ENCODE measurements around the gene BRI3BP.
"Not testable (repeated sequence)": the region's sequence is repeated elsewhere in the genome, so short reads cannot be mapped to it uniquely, and the experiment has no call there.

Gene BRI3BP

DNA sequence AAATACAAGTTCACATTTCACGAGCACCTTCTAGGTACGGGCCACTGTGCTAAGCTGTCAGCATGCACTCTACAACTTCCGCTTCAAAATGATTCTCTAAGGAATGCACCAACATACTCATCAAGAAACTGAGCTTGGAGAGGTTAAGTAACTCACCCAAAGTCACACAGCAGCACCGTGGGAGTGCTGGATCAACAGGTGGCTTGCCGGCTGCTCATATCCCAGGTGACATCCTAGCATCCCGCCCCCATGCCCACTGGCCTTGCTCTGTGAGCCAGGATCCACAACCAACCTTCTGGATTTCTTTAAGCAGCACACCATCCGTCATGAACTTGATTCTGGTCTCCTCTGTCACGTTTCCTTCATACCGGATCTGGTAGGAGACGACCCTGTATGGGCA is 21.2 kb upstream of the BRI3BP start:
- no peak for DNase-seq (ENCODE audit: low spot score)

DNA sequence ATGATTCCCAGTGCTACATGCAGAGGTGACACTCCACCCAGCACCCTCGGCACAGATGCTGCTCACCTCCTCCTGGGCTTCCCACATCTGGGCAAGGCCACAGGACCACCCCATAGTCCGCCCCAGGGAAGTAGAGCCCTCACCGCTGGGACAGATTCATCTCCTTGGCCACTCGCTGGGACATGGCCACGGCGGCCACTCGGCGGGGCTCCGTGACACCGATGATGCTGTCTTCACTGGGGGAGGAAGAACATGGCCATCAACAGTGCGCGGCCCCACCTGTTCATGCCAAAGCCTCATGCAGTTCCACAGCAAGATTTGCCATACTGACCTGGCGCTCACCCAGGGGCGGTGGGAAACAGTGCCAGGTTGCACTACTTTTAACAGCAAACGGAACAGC is 18.2 kb upstream of the BRI3BP start:
- no peak for DNase-seq (ENCODE audit: low spot score)

DNA sequence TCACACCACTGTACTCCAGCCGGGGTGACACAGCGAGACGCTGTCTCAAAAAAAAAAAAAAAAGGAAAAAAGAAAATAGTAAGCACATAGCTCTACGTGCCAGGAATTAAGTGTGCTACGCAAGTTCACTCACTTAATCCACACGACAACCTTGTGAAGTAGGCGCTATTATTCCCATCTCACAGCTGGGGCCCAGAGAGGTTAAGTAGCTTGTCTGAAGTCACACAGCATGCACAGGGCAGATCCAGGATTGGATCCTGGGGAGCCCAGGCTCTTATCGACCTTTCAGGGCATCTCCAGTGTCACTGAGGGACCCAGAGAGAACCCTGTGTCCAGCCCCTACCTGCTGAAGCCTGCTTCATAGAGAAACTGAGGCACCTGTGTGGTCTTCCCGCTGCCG is 16.4 kb upstream of the BRI3BP start:
- DNase-seq (ENCODE audit: low spot score): no peak

DNA sequence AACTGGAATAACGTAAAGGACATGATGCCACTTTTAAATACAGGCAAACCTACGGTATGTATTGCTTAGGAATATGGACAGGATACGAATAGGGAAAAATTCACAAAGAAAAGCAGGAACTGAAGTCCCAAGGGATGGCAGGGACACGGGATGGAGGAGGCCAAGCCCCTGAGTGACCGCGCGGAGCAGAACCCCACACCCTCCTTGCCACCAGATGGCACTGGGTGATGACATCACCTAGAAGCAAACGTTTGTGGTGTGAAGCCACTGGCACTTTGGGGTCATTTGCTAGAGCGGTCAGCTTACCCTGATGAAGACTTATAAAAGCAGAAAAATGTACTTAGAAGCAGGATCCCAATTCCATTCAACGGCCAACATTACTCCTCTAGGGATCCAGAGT is 13.9 kb upstream of the BRI3BP start:
- no peak for DNase-seq (ENCODE audit: low spot score)

DNA sequence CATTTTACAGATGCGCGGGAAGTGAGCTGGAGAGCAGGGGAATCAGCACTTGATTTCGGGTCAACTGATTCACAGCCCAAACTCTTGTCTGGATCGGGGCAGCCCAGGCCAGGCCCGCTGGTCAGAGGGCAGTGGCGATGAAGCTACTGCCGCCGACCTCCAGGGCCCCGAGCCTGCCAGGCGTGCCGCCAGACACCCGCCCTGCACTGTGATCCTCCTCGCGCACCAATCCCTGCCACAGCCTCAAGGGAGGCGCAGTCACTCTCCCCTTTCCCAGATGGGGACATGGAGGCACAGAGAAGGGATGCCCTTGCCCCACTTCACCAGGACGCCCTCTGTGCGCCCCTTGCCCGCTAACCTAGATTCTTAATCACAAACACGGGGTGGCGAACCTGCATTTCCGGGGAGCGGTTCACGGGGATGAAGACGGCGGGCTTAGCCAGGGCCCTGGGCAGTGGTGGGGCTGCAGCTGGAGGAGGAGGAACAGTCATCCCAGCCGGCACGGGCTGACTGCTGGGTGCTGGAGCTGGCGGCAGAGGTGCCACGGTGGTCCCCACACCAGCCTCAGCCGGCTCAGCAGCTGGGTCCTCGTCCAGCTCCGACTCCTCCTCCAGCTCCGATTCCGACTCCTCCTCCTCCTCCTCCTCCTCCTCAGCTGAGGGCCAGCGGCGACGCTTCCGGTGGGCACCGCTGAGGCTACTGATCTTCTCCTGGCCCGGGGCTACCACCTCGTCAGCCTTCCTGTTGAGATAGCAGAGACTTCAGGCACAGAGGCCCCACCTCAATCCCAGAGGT is 13.2 kb upstream of the BRI3BP start:
- DNase-seq (ENCODE audit: low spot score): no peak

DNA sequence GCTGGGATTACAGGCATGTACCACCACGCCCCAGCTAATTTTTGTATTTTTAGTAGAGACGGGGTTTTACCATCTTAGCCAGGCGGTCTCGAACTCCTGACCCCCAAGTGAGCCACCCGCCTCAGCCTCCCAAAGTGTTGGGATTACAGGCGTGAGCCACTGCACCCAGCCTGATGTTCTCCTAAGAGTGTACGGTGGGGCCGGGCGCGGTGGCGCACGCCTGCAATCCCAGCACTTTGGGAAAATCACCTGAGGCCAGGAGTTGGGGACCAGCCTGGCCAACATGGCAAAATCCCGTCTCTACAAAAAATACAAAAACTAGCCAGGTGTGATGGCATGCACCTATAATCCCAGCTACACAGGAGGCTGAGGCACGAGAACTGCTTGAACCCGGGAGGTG is 6.6 kb upstream of the BRI3BP start:
- DNase-seq (ENCODE audit: low spot score): not testable (repeated sequence)

DNA sequence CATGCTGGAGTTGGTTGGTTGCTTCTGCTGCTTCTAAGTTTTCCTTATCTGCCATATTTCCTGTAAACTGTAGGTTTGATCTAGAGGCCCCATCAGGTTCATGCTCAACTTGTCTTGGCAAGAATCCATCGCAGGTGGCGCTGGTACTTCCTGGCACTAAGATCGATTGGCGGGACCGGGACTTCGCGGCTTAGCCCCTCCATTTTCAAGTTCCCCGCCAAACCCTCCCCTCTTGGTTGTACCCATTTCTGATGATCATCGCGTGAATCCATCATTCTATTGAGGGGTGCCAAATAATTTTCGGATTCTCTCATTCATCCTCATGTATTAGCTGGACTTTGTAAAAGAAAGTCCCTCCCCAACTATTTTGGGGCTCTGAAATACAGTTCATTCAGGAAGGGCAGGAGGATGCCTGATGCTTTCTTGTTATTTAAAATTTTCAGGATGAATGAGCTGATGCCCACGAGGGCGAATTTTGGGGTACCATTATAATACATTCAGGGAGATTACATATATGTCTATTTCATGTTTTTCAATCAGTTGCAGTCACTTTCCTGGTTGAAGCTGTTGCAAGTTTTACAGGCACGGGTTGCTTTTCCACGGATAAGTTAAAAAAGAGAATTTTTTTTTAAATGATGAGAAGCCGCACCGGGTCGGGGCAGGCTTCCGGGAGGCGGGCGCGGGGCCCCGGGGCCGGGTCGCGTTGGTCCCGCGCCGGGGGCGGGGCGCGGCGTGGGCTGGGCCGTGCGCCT is 395 bp upstream of the BRI3BP start:
- DNase-seq (ENCODE audit: low spot score): peak; percentile 50

DNA sequence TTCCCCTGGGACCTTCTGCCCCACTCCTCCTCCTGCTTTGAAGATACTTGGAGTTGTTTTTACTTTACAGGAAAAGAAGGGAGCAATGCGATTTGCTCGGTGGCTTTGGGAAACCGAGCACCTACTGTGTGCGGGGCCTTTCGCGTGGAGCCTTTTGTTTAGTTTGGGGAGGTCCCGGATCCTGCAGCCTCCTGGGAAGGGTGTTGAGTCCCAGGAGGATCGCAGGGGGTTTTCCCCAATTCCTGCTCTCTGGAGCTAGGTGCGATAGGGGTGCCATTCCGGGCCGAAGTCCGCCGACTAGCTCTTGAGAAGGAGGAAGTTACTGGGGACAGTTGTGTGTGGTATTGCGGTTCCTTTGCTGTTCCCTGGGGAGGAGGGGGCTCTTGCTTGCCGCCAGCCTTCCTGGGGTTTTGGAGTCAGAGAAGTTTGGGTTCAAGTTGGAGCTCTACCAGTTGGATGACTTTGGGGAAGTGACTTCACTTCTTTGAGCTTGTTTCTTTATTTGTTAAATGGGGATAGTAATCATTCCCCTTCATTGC is 1.1 kb downstream of the BRI3BP start:
- DNase-seq (ENCODE audit: low spot score): no peak

DNA sequence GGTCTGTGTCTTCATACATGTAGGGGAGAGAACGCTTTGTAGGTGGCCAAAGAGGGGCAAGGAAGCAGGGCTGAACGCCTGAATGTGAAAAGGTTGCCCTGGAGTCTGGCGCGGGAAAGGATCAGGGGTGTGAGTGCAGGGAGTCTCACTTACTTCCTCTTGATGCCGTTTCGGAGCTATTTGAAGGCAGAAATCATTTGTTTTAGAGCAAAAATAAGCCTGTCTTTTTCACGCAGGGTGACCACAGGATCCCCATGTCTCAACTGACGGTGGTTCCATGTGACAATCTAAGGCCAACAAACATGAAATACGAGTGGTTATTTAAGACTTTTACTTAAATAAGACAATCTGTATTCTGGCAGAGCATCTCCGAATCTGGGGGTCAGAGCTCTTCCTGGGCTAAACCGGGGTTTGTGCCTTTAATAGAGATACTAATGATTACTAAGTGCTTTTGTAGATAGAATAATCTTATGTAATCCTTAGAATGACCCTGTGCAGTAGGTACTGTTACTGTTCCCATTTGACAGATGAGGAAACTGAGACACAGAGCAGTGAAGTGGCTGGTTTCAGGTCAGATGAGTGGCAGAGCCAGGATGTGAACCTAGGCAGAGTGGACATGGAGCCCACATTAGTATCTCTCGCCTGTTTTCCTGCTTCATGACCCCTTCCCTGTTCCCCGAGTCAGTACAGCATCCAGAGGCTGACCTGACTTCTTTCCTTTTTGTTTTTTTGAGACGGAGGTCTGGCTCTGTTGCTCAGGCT is 1.9 kb downstream of the BRI3BP start:
- no peak for DNase-seq (ENCODE audit: low spot score)

DNA sequence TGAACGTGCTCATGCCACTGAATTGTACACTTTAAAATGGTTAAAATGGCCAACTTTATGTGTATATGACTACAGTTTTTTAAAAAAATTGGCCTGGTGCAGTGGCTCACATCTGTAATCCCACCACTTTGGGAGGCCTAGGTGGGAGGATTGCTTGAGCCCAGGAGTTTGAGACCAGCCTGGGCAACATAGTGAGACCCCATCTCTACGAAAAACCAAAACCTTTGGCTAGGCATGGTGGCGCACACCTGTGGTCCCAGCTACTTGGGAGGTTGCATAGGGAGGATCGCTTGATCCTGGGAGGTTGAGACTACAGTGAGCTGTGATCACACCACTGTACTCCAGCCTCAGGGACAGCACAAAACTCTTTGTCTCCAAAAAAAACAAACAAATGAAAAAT is 5.3 kb downstream of the BRI3BP start:
- no peak for DNase-seq (ENCODE audit: low spot score)

DNA sequence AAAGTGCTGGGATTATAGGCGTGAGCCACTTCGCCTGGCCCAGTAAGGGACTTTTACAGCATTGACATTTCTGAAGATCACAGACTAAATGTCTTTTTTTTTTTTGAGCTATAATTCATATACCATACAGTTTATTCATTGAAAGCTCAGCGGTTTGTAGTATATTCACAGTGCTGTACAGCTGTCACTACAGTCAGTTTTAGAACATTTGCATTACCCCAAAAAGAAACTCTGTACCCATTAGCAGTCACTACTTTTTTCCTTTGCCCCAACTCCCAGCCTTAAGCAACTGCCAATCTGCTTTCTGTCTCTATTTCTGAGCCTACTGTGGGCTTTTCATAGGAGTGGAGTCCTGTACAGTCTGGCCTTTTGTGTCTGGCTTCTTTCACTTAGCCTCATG is 8.2 kb downstream of the BRI3BP start:
- DNase-seq (ENCODE audit: low spot score): no peak

DNA sequence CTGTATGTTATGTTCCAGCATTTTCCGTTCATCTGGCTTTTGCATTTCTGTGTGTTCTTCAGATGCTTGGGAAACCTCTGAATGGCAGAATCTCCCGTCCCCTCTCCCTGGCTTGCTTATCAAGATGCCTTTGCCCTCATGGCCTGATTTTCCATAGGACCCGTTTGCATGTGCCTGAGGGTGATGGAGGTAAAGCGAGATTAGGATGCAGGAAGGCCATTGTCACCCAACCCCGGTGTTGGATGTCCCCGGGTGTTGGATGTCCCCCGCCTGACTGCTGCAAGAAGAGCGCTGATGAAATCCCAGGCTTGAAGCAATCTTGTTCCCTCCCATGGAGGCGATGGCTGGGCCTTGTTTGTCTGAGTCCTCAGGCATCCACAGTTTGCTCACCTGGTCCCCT is 9.6 kb downstream of the BRI3BP start:
- no peak for DNase-seq (ENCODE audit: low spot score)

DNA sequence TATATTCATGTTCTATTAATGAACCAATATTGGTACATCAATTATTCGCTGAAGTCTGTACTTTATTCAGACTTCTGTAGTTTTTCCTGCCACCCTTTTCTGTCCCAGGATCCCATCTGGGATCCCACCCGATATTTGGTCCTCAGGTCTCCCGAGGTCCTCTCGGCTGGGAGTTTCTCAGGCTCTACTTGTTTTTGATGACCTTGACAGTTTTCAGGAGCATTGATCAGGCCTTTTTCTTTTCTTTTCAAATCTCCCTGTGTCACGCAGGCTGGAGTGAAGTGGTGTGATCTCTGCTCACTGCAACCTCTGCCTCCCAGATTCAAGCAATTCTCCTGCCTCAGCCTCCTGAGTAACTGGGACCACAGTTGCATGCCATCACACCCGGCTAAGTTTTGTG is 11.2 kb downstream of the BRI3BP start:
- no peak for DNase-seq (ENCODE audit: low spot score)

DNA sequence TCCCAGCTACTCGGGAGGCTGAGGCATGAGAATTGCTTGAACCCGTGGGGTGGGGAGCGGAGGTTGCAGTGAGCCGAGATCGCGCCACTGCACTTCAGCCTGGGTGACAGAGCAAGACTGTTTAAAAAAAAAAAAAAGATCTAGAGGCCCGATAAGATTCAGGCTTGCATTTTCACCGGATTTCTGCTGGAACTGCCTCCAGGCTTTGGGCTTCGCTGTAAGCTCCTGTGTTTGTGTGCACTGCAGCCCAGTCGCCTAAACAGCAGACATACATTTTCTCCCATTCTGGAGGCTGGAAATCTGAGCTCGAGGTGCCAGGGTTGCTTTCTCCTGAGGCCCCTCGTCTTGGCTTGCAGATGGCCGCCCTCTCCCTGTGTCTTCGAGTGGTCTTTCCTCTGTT is 12.2 kb downstream of the BRI3BP start:
- no peak for DNase-seq (ENCODE audit: low spot score)

DNA sequence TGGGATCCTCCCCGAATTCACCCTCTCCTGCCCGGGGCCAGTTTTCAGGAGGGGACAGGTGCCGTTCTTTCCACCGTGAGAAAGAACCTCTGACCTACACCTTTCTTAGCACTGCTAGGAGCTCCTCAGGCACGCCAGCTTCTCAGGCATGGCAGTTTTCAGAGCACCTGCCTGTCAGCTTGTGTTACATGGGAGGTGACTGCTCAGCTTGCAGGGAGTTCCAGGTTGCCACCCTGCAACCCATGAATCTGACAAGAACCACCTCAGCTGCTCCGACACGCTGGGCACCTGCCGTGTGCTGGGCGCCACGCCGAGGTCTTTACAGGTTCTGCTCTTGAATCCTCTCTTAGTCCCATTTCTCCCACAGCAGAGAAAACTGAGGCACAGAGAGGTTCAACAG is 12.9 kb downstream of the BRI3BP start:
- no peak for DNase-seq (ENCODE audit: low spot score)

DNA sequence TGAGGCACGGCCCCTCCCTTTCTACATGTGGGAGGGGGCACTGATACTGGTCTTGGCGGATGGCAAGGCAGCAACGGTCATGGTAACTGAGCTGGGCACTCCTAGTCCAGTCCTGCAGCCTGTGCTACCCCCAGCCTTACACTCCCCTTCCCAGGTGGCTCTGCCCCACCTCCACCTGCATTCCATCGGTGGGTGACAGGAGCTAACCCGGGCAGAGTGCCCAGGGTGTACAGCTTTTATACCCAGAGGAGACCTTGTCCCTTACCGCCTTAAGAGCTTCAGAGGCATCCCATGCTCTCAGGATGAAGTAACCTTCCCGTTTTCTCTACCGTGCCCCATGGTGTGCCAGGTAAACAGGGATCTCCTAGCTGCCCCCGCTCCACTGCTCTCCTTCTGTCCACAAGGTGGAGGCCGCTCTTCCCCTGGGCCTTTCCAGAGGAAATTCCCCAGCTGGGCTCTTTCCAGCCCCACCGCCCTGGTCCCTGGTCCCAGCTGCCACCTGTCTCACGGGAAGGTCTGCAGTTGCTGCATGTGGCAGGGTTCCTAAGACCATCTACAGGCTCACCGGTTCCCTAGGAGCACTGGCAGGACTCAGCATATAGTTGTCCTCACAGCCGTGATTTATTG is 20.5 kb downstream of the BRI3BP start:
- DNase-seq (ENCODE audit: low spot score): no peak

DNA sequence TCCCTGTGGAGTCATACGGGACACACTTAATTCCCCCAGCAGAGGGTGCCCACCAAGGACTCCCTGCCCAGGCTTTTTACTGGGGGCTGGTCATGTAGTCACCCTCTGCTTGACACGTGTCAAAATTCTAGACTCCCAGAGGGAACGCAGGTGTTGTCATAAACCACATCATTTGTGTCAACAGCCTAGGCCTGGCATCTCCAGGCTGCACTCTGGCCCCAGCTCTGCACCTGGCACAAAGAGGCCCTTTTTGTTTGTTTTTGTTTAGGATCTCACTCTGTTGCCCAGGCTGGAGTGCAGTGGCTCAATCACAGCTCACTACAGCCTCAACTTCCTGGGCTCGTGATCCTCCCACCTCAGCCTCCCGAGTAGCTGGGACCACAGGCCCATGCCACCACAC is 21.1 kb downstream of the BRI3BP start:
- DNase-seq (ENCODE audit: low spot score): no peak

DNA sequence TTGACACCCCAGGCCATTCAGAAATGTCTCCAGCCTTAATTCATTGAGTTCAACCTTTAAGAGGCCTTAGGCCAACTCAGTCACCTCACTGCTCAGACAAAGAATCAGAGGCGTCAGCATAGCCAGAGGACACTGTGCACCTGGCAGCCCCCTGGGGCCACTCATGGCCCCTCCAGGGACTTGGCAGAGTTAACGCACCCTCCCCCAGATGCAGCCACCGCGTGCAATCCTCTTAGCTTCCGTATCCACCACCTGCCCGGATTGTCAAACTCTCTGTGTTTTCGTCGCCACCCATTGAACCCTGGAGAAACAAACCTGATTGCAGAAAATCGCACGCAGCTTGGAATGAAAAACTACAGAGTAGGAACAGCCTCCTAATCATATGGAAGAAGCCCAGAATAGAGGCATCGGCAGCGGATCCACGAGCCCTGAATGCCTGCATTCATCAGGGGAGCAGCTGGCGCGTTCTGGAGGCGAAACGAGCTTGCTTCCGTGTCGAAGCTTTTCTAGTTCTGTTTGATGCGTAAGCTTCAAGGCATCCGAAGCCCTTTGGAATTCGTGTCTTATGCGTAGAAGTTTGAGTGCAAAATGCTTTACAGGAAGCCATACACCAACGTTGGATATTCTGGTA is 22.4 kb downstream of the BRI3BP start:
- no peak for DNase-seq (ENCODE audit: low spot score)

DNA sequence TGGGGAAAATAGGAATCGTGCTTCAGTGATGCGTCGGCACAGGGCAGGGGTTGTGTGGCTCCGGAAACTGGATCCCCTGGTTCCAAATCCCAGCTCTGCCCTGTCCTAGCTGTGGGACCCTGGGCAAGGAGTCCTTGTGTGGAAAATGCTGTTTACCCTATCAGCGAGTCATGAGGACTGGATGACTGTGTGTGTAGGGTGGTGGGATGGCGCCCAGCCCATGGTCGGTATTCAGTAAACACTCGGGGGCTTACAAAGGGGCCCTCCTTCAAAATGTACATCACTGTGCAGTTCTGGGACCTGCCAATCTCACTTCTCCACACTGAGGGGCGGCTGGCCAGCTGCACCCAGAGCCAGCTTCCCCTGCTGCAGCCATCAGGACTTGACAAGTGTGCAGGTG is 24.4 kb downstream of the BRI3BP start:
- no peak for DNase-seq (ENCODE audit: low spot score)

DNA sequence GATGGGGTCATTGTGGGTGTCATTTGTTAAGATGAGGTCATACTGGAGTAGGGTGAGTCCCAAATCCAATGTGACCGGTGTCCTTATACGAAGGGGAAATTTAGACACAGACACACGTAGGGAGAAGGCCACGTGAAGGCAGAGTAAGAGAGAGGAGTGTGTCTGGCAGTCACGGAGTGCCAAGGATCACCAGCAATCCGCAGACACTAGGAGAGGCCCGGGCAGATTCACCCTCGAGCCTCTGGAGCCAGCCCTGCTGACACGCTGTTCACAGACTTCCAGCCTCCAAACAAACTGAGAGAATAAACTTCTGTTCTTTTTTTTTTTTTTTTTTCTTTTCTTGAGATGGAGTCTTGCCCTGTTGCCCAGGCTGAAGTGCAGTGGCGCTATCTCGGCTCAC is 24.9 kb downstream of the BRI3BP start:
- DNase-seq (ENCODE audit: low spot score): no peak

DNA sequence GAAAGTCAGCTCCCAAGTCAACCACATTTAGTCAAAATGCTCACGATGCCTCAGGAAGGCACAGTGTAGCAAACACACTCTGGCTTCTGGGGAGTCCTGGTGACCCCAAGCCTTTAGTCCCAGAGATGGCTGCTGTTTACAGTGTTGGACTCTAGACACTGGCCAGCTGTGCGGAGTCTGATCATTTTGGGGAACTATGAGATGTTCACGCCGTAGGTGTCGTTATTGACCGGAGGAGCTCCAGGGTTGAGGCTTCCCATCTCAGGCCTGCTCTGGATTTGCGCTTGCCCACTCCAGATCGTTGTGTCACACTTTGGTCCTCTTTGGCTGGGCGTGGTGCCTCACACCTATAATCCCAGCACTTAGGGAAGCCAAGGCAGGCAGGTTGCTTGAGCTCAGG is 27.7 kb downstream of the BRI3BP start:
- DNase-seq (ENCODE audit: low spot score): no peak

DNA sequence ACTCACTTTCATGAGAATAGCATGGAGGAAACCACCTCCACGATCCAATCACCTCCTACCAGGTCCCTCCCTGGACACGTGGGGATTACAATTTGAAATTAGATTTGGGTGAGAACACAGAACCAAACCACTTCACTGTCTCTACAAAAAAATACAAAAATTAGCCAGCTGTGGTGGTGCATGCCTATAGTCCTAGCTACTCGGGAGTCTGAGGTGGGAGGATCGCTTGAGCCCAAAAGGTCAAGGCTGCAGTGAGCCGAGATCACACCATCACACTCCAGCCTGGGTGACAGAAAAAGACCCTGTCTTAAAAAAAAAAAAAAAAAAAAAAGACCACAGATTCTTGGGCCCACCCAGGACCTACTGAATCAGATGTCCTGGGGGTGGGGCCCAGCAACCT is 28.3 kb downstream of the BRI3BP start:
- DNase-seq (ENCODE audit: low spot score): no peak

All from AG08395 (cell line).